Neutrophil (primary cell): ENCODE data around the gene FAM200C.
"Not testable (repeated sequence)": the region's sequence is repeated elsewhere in the genome, so short reads cannot be mapped to it uniquely, and the experiment has no call there.

Source experiments
- H3K27ac ChIP-seq: fragments of 200-600 bp; sonication (generic); 2 replicates; pipeline ENCODE4 v1.5.1; 2016; ENCODE audit warnings: mild to moderate bottlenecking, moderate library complexity
- H3K27me3 ChIP-seq: fragments of 200-600 bp; sonication (generic); 2 replicates; pipeline ENCODE4 v1.6.0; 2016; ENCODE audit warnings: mild to moderate bottlenecking
- H3K36me3 ChIP-seq: fragments of 200-600 bp; sonication (generic); 2 replicates; pipeline ENCODE4 v1.5.1; 2017
- H3K4me1 ChIP-seq, 2 experiments: fragments of 200-600 bp in 1 of 2; sonication (generic) in 1 of 2; 1 replicate in 1 of 2; 2 replicates in 1 of 2; pipeline versions ENCODE4 v1.5.1 to v1.6.1; 2013 to 2016; ENCODE audit warnings: low read depth in 1 of 2, low read length in 1 of 2, mild to moderate bottlenecking in 1 of 2, moderate library complexity in 1 of 2; ENCODE audit not compliant: control insufficient read depth in 1 of 2, insufficient read depth in 1 of 2
- H3K4me3 ChIP-seq, 2 experiments: fragments of 200-600 bp in 1 of 2; sonication (generic) in 1 of 2; 1 replicate in 1 of 2; 2 replicates in 1 of 2; pipeline ENCODE4 v1.5.1; 2013 to 2016; ENCODE audit warnings: low read depth in 1 of 2, low read length in 1 of 2, mild to moderate bottlenecking in 1 of 2, moderate library complexity in 1 of 2
- H3K9me3 ChIP-seq: fragments of 200-600 bp; sonication (generic); 2 replicates; pipeline ENCODE4 v1.5.1; 2016
- CTCF ChIP-seq: fragments of 200-600 bp; sonication (generic); IDR thresholded peaks from 2 replicates; pipeline ENCODE4 v1.5.1; 2016; ENCODE audit warnings: antibody characterized with exemption

FAM200C gene

GRCh38 chr5:160437271-160437670, 37.4 kb upstream of the FAM200C start:
- Histone ChIP-seq H3K4me3 (no peak overlapping the region), H3K27me3 (no peaks in the 10 kb centered on the region), H3K4me1 (peaks cover 12 to 16% of the 10 kb centered on the region in 2 experiments), H3K9me3 (no peaks in the 10 kb centered on the region), H3K27ac (no peak overlapping the region), H3K36me3 (no peaks in the 10 kb centered on the region)
- TF ChIP-seq CTCF = no peak

GRCh38 chr5:160436661-160437060, 36.8 kb upstream of the FAM200C start:
- not testable (repeated sequence) for H3K4me3 ChIP-seq, H3K27me3 ChIP-seq, H3K9me3 ChIP-seq, H3K27ac ChIP-seq, H3K36me3 ChIP-seq
- peaks cover 12 to 16% of the 10 kb centered on the region in 2 experiments for H3K4me1 ChIP-seq

GRCh38 chr5:160436017-160436416, 36.2 kb upstream of the FAM200C start:
- Histone ChIP-seq H3K27ac (no peak overlapping the region), H3K9me3 (no peaks in the 10 kb centered on the region), H3K27me3 (no peaks in the 10 kb centered on the region), H3K4me3 (no peak overlapping the region), H3K36me3 (no peaks in the 10 kb centered on the region), H3K4me1 (peaks cover 10 to 12% of the 10 kb centered on the region in 2 experiments)
- no peak for TF ChIP-seq CTCF

GRCh38 chr5:160435532-160435931, 35.7 kb upstream of the FAM200C start:
- Histone ChIP-seq H3K36me3 (peaks cover under 1% of the 10 kb centered on the region), H3K27me3 (no peaks in the 10 kb centered on the region), H3K27ac (no peak overlapping the region), H3K4me1 (peaks cover 9 to 12% of the 10 kb centered on the region in 2 experiments), H3K9me3 (no peaks in the 10 kb centered on the region), H3K4me3 (no peak overlapping the region)
- no peak for TF ChIP-seq CTCF

GRCh38 chr5:160434022-160434531, 34.2 kb upstream of the FAM200C start:
- no peak for TF ChIP-seq CTCF
- H3K4me1 ChIP-seq = peaks cover 5 to 8% of the 10 kb centered on the region in 2 experiments
- no peak overlapping the region for H3K27ac ChIP-seq
- H3K9me3 ChIP-seq = no peaks in the 10 kb centered on the region
- H3K4me3 ChIP-seq = no peak overlapping the region
- H3K36me3 ChIP-seq = peaks cover 14% of the 10 kb centered on the region
- H3K27me3 ChIP-seq = no peaks in the 10 kb centered on the region

GRCh38 chr5:160432787-160433186, 32.9 kb upstream of the FAM200C start:
- peaks cover 21% of the 10 kb centered on the region for H3K36me3 ChIP-seq
- no peaks in the 10 kb centered on the region for H3K27me3 ChIP-seq
- TF ChIP-seq CTCF = no peak
- no peaks in the 10 kb centered on the region for H3K4me1 ChIP-seq
- no peak overlapping the region for H3K4me3 ChIP-seq
- no peaks in the 10 kb centered on the region for H3K9me3 ChIP-seq
- H3K27ac ChIP-seq = no peak overlapping the region
